CD14-positive monocyte (primary cell): Measurements from ENCODE around the gene PKHD1. TPM values are rescaled to one million over a fixed set of nuclear protein-coding genes. Genes with fewer than 3 reads are reported as not detected.

Experiments used
- DNase-seq, 3 donors: peaks; one replicate each; pipeline ENCODE4 v3.0.0-alpha.2; 2011 to 2022
- H2AFZ ChIP-seq: 2 replicates; pipeline ENCODE4 v1.6.0; 2012; ENCODE audit warnings: mild to moderate bottlenecking, low read depth, low read length, inconsistent platforms; ENCODE audit not compliant: insufficient read depth, poor library complexity, severe bottlenecking
- H3K27ac ChIP-seq, 2 donors: 1 replicate in 1 of 2; 2 replicates in 1 of 2; pipeline ENCODE4 v1.5.1; 2012 to 2013; ENCODE audit warnings: low read length in 2 of 2, control low read depth in 1 of 2, inconsistent platforms in 1 of 2, low read depth in 1 of 2, mild to moderate bottlenecking in 1 of 2
- H3K27me3 ChIP-seq, 2 donors: one replicate each; pipeline versions ENCODE4 v1.6.0 to v1.6.1; 2011 to 2013; ENCODE audit warnings: low read length in 2 of 2; ENCODE audit not compliant: control insufficient read depth in 2 of 2, insufficient read depth in 2 of 2
- H3K36me3 ChIP-seq, 2 donors: replicated peaks in 1 of 2; 1 replicate in 1 of 2; 2 replicates in 1 of 2; pipeline versions ENCODE4 v1.5.1 to v1.6.1; 2012 to 2013; ENCODE audit warnings: low read length in 2 of 2, control low read depth in 1 of 2, inconsistent platforms in 1 of 2, mild to moderate bottlenecking in 1 of 2; ENCODE audit not compliant: insufficient read depth in 2 of 2, control insufficient read depth in 1 of 2
- H3K4me1 ChIP-seq, 2 donors: 1 replicate in 1 of 2; 2 replicates in 1 of 2; pipeline versions ENCODE4 v1.5.1 to v1.6.1; 2012 to 2013; ENCODE audit warnings: low read length in 2 of 2, control low read depth in 1 of 2, inconsistent platforms in 1 of 2, mild to moderate bottlenecking in 1 of 2, moderate library complexity in 1 of 2; ENCODE audit not compliant: insufficient read depth in 2 of 2, control insufficient read depth in 1 of 2
- H3K4me2 ChIP-seq: replicated peaks from 2 replicates; pipeline ENCODE3; 2012; ENCODE audit warnings: low read length, moderate library complexity, mild to moderate bottlenecking; ENCODE audit not compliant: poor library complexity, severe bottlenecking; ENCODE audit errors: extremely low read depth
- H3K4me3 ChIP-seq, 3 experiments: fragments of 200-600 bp in 1 of 3; sonication (generic) in 1 of 3; replicated peaks in 1 of 3; 1 replicate in 2 of 3; 2 replicates in 1 of 3; pipeline ENCODE4 v1.5.1; 2011 to 2013; ENCODE audit warnings: low read length in 3 of 3, mild to moderate bottlenecking in 3 of 3, control low read depth in 2 of 3, low read depth in 2 of 3, inconsistent platforms in 1 of 3, moderate library complexity in 1 of 3
- H3K79me2 ChIP-seq: 2 replicates; pipeline ENCODE4 v1.6.0; 2012; ENCODE audit warnings: mild to moderate bottlenecking, control low read depth, inconsistent platforms, low read length, moderate library complexity; ENCODE audit not compliant: insufficient read depth
- H3K9ac ChIP-seq: 2 replicates; pipeline ENCODE4 v1.6.0; 2017; ENCODE audit warnings: low read length, mild to moderate bottlenecking; ENCODE audit not compliant: insufficient read depth, poor library complexity, severe bottlenecking
- H3K9me3 ChIP-seq, 2 donors: replicated peaks in 1 of 2; 1 replicate in 1 of 2; 2 replicates in 1 of 2; pipeline versions ENCODE4 v1.5.1 to v1.6.1; 2012 to 2013; ENCODE audit warnings: low read length in 2 of 2, control low read depth in 1 of 2; ENCODE audit not compliant: control insufficient read depth in 1 of 2, insufficient read depth in 1 of 2
- H4K20me1 ChIP-seq: 2 replicates; pipeline ENCODE4 v1.6.0; 2012; ENCODE audit warnings: mild to moderate bottlenecking, low read length, control low read depth, moderate library complexity; ENCODE audit not compliant: insufficient read depth
- H3K27ac Mint-ChIP-seq, 7 donors: one replicate each; pipeline ENCODE4 v1.8.0; 2020; ENCODE audit warnings: mild to moderate bottlenecking in 7 of 7, mixed read lengths in 7 of 7, moderate library complexity in 6 of 7, inconsistent platforms in 2 of 7
- H3K27me3 Mint-ChIP-seq, 3 donors: one replicate each; pipeline ENCODE4 v1.8.0; 2021 to 2022; ENCODE audit warnings: low read depth in 3 of 3, mild to moderate bottlenecking in 3 of 3, mixed read lengths in 3 of 3, moderate library complexity in 3 of 3, inconsistent platforms in 1 of 3
- H3K36me3 Mint-ChIP-seq, 2 donors: one replicate each; pipeline ENCODE4 v1.8.0; 2020; ENCODE audit warnings: mixed read lengths in 2 of 2, inconsistent platforms in 1 of 2, mild to moderate bottlenecking in 1 of 2
- H3K4me1 Mint-ChIP-seq: one replicate; pipeline ENCODE4 v1.8.0; 2020; ENCODE audit warnings: mild to moderate bottlenecking, mixed read lengths
- H3K4me3 Mint-ChIP-seq, 2 donors: one replicate each; pipeline ENCODE4 v1.8.0; 2020; ENCODE audit warnings: mild to moderate bottlenecking in 2 of 2, mixed read lengths in 2 of 2, moderate library complexity in 1 of 2
- H3K9me3 Mint-ChIP-seq, 7 donors: one replicate each; pipeline ENCODE4 v1.8.0; 2020 to 2022; ENCODE audit warnings: mixed read lengths in 7 of 7, mild to moderate bottlenecking in 6 of 7, moderate library complexity in 6 of 7, inconsistent platforms in 2 of 7
- CTCF ChIP-seq: fragments of 200-600 bp; IDR thresholded peaks from one replicate; pipeline ENCODE4 v1.8.0; 2022; ENCODE audit warnings: antibody characterized with exemption, mild to moderate bottlenecking
- WGBS: methylation state at CpG from one replicate; pipeline ENCODE4 v1.1.5; 2013; ENCODE audit warnings: missing lambda C conversion rate; ENCODE audit not compliant: insufficient coverage; 5-methylcytosine and 5-hydroxymethylcytosine counted together
- intact Hi-C, 2 donors: fragments of 100-400 bp; cut with micrococcal nuclease; formaldehyde crosslinking; loops; one replicate each; pipeline versions ENCODE4 v1.15.0 to v1.15.1; 2023
- polyA plus RNA-seq, 3 donors: library from polyadenylated mRNA; depleted of rRNA in 1 of 3; unstranded in 2 of 3; stranded (reverse) in 1 of 3; fragments of 300-500 nt in 2 of 3; fragments of >200 nt in 1 of 3; fragmentation: Illumina TruSeq in 2 of 3; gene quantifications; 1 replicate in 2 of 3; 2 replicates in 1 of 3; pipeline ENCODE4 v1.2.3, GENCODE V29; 2012 to 2021

PKHD1 gene
- polyA plus RNA-seq, 3 donors, result not detected

- Histone ChIP-seq H3K9me3 (no peaks in the 10 kb centered on the region), H3K27ac (no peak overlapping the region), H4K20me1 (no peaks in the 10 kb centered on the region), H3K36me3 (no peaks in the 10 kb centered on the region), H3K27me3 (no peaks in the 10 kb centered on the region), H3K4me3 (no peak overlapping the region), H3K79me2 (no peaks in the 10 kb centered on the region), H3K9ac (no peak overlapping the region), H2AFZ (no peak overlapping the region), H3K4me2 (no peak overlapping the region), H3K4me1 (no peaks in the 10 kb centered on the region)
- Mint-ChIP-seq H3K9me3 (peaks cover 0 to 3% (median 0%) of the 10 kb centered on the region in 7 donors), H3K27me3 (no peaks in the 10 kb centered on the region), H3K27ac (no peak overlapping the region), H3K36me3 (no peaks in the 10 kb centered on the region), H3K4me1 (no peaks in the 10 kb centered on the region), H3K4me3 (no peak overlapping the region)
- intact Hi-C loops, result no loop called here
- no peak for DNase-seq
- no peak for TF ChIP-seq CTCF
- WGBS, result no CpG with 5 or more reads among the region's 4 CpGs
Observed at GRCh38 chr6:51630011-51630410, 457.4 kb downstream of the PKHD1 start.

GRCh38 chr6:51626391-51626790, 461.0 kb downstream of the PKHD1 start:
- no CpG with 5 or more reads among the region's 1 CpG for WGBS

More at GRCh38 chr6:51626391-51626790, 461.0 kb downstream of the PKHD1 start:
- Histone ChIP-seq H3K9ac (no peak overlapping the region), H3K4me1 (no peaks in the 10 kb centered on the region), H3K27me3 (no peaks in the 10 kb centered on the region), H3K4me3 (no peak overlapping the region), H3K4me2 (no peak overlapping the region), H4K20me1 (no peaks in the 10 kb centered on the region), H2AFZ (no peak overlapping the region), H3K27ac (no peak overlapping the region), H3K36me3 (no peaks in the 10 kb centered on the region), H3K79me2 (no peaks in the 10 kb centered on the region), H3K9me3 (no peaks in the 10 kb centered on the region)
- no peaks in the 10 kb centered on the region for H3K4me1 Mint-ChIP-seq
- H3K9me3 Mint-ChIP-seq, result peaks cover 0 to 5% (median 0%) of the 10 kb centered on the region in 7 donors
- H3K36me3 Mint-ChIP-seq, result no peaks in the 10 kb centered on the region
- no peak for DNase-seq
- H3K27ac Mint-ChIP-seq, result no peak overlapping the region
- no peak overlapping the region for H3K4me3 Mint-ChIP-seq
- intact Hi-C loops, result no loop called here
- TF ChIP-seq CTCF, result no peak
- no peaks in the 10 kb centered on the region for H3K27me3 Mint-ChIP-seq
